Sigmoid colon (tissue), 7 donors: Measurements from ENCODE around the gene METTL26. TPM values are rescaled to one million over a fixed set of nuclear protein-coding genes. Genes with fewer than 3 reads are reported as not detected.

Experiments
- DNase-seq: peaks from one replicate; pipeline ENCODE4 v3.0.0-alpha.2; 2019
- H3K27ac ChIP-seq, 4 donors: fragments of 200-600 bp; sonication (generic); one replicate each; pipeline ENCODE4 v1.5.1; 2016 to 2019; ENCODE audit warnings: mild to moderate bottlenecking in 1 of 4
- H3K27me3 ChIP-seq, 3 donors: fragments of 200-600 bp; sonication (generic); one replicate each; pipeline ENCODE4 v1.5.1; 2019; ENCODE audit warnings: mild to moderate bottlenecking in 1 of 3
- H3K36me3 ChIP-seq, 4 donors: fragments of 200-600 bp; sonication (generic); one replicate each; pipeline ENCODE4 v1.5.1; 2016 to 2019
- H3K4me1 ChIP-seq, 4 donors: fragments of 200-600 bp; sonication (generic); one replicate each; pipeline ENCODE4 v1.5.1; 2017 to 2019
- H3K4me3 ChIP-seq, 4 donors: fragments of 200-600 bp; sonication (generic); one replicate each; pipeline ENCODE4 v1.5.1; 2017 to 2019; ENCODE audit warnings: mild to moderate bottlenecking in 2 of 4, moderate library complexity in 1 of 4
- H3K9me3 ChIP-seq, 4 donors: fragments of 200-600 bp in 3 of 4; sonication (generic) in 3 of 4; one replicate each; pipeline versions ENCODE4 v1.5.1 to v1.6.1; 2013 to 2019
- EP300 ChIP-seq, 4 donors: sonication (generic); formaldehyde crosslinking; IDR thresholded peaks; one replicate each; pipeline ENCODE4 v1.6.1; 2017; ENCODE audit warnings: antibody characterized with exemption in 4 of 4
- POLR2A ChIP-seq, 2 donors: fragments of 450-650 bp; IDR thresholded peaks; one replicate each; pipeline ENCODE4 v1.6.1; 2016; ENCODE audit warnings: antibody characterized with exemption in 2 of 2, mild to moderate bottlenecking in 2 of 2, moderate library complexity in 2 of 2
- POLR2AphosphoS5 ChIP-seq, 4 donors: sonication (generic); formaldehyde crosslinking; IDR thresholded peaks; one replicate each; pipeline ENCODE4 v1.6.1; 2017; ENCODE audit warnings: antibody characterized with exemption in 4 of 4
- WGBS, 2 donors: extraction: QIAGEN DNeasy Blood & Tissue Kit; methylation state at CpG; one replicate each; pipeline ENCODE4 v1.1.7; 2013; 5-methylcytosine and 5-hydroxymethylcytosine counted together
- intact Hi-C: fragments of 100-400 bp; cut with DNase I; formaldehyde crosslinking; loops from one replicate; pipeline ENCODE4 v1.15.1; 2023
- polyA plus RNA-seq, 3 donors: library from polyadenylated mRNA; stranded (reverse); fragments of 200-250 nt; gene quantifications; one replicate each; pipeline ENCODE4 v1.2.3, GENCODE V29; 2013
- total RNA-seq, 4 donors: library from RNA; depleted of rRNA; stranded (reverse); fragments of >200 nt; gene quantifications; one replicate each; pipeline ENCODE4 v1.1.0, GENCODE V29; 2016
- TF ChIP-seq, protein P1 (sequence below), 4 experiments: fragments of 450-650 bp in 3 of 4; fragments of 200-600 bp in 1 of 4; IDR thresholded peaks; one replicate each; pipeline ENCODE4 v1.5.1; 2016 to 2019; ENCODE audit warnings: antibody characterized with exemption in 4 of 4, mild to moderate bottlenecking in 3 of 4, moderate library complexity in 2 of 4
- donor health status: healthy with polysubstance abuse.
- donor health status: Bipolar disorder and iron deficiency.
- donor health status: healthy.

Gene METTL26
- total and polyA plus RNA-seq, 7 donors: 79.5 to 163 (median 132) TPM

- no peaks in the 10 kb centered on the region for H3K27me3 ChIP-seq
- H3K4me1 ChIP-seq: peaks cover 0 to 13% (median 9%) of the 10 kb centered on the region in 4 donors
- 74 to 91% methylated on average over 39 of the region's 39 CpGs for WGBS, 2 donors
- H3K4me3 ChIP-seq: no peak overlapping the region
- DNase-seq: peak; percentile 58
- TF ChIP-seq POLR2A (IDR thresholded peaks at IDR 0.05) (no peak), POLR2AphosphoS5 (IDR thresholded peaks at IDR 0.05) (no peak), EP300 (IDR thresholded peaks at IDR 0.05) (no peak)
- TF ChIP-seq, protein P1, sequence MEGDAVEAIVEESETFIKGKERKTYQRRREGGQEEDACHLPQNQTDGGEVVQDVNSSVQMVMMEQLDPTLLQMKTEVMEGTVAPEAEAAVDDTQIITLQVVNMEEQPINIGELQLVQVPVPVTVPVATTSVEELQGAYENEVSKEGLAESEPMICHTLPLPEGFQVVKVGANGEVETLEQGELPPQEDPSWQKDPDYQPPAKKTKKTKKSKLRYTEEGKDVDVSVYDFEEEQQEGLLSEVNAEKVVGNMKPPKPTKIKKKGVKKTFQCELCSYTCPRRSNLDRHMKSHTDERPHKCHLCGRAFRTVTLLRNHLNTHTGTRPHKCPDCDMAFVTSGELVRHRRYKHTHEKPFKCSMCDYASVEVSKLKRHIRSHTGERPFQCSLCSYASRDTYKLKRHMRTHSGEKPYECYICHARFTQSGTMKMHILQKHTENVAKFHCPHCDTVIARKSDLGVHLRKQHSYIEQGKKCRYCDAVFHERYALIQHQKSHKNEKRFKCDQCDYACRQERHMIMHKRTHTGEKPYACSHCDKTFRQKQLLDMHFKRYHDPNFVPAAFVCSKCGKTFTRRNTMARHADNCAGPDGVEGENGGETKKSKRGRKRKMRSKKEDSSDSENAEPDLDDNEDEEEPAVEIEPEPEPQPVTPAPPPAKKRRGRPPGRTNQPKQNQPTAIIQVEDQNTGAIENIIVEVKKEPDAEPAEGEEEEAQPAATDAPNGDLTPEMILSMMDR (IDR thresholded peaks at IDR 0.05): no peak
- H3K36me3 ChIP-seq: peaks cover 0 to 4% (median 0%) of the 10 kb centered on the region in 4 donors
- no peak overlapping the region for H3K27ac ChIP-seq
- no peaks in the 10 kb centered on the region for H3K9me3 ChIP-seq
- intact Hi-C loops: no loop called here
Observed at GRCh38 chr16:616733-617586, 19.1 kb downstream of the METTL26 start.

DNA sequence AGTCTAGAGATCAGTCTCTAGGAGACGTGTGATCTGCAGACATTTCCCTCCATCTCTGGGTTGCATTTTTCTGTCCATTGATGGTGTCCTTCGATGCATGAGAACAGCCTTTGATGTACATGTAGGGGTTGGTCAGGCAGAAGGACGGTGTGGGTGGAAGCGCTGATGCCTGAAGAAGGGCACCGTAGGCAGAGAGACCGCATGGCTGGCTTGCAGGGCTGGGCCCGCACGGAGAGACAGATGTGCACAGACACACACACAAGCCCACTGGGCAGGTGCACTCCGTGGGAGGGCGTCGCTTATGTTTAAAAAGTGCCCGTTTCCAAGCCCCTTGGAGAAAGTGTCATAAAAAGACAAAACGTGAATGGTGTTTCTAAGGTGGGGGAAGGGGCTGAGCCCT, 21.0 kb downstream of the METTL26 start:
- TF ChIP-seq POLR2A (IDR thresholded peaks at IDR 0.05) (no peak), POLR2AphosphoS5 (IDR thresholded peaks at IDR 0.05) (no peak), EP300 (IDR thresholded peaks at IDR 0.05) (no peak)
- TF ChIP-seq, protein P1 (IDR thresholded peaks at IDR 0.05): no peak
- no peaks in the 10 kb centered on the region for H3K27me3 ChIP-seq
- no peak for DNase-seq
- H3K4me3 ChIP-seq: no peak overlapping the region
- H3K9me3 ChIP-seq: no peaks in the 10 kb centered on the region
- 87 to 92% methylated on average over 13 of the region's 13 CpGs for WGBS, 2 donors
- H3K27ac ChIP-seq: no peak overlapping the region
- peaks cover 0 to 7% (median 6%) of the 10 kb centered on the region in 4 donors for H3K4me1 ChIP-seq
- H3K36me3 ChIP-seq: peaks cover 0 to 4% (median 0%) of the 10 kb centered on the region in 4 donors
- intact Hi-C loops: no loop called here

- no peak overlapping the region for H3K27ac ChIP-seq
Observed at GRCh38 chr16:610513-611381, 25.4 kb downstream of the METTL26 start.

DNA sequence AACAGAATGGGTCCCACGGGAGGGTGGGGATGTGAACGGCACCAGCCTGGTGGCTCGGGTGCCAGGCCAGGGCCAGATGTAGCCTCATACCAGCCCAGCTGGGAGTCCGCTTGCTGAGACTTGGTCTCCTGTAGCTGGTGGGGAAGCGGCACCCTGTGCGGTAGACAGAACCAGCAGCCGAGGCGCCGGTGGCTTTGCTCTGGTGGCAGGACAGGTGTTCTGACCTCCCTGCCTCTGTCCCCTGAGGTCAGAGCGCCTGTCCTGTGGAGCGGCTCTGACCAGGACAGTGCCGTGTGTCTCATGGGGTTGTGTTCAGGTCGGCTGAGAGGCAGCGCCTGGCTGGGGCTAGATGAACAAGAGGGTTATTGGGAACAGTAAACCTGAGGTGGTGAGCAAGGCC, 26.1 kb downstream of the METTL26 start:
- no peak for DNase-seq
- intact Hi-C loops: no loop called here
- H3K4me1 ChIP-seq: peaks cover 0 to 7% (median 6%) of the 10 kb centered on the region in 4 donors
- H3K9me3 ChIP-seq: no peaks in the 10 kb centered on the region
- no peak overlapping the region for H3K27ac ChIP-seq
- H3K36me3 ChIP-seq: no peaks in the 10 kb centered on the region
- no peak overlapping the region for H3K4me3 ChIP-seq
- TF ChIP-seq, protein P1 (IDR thresholded peaks at IDR 0.05): no peak
- TF ChIP-seq POLR2A (IDR thresholded peaks at IDR 0.05) (no peak), POLR2AphosphoS5 (IDR thresholded peaks at IDR 0.05) (no peak), EP300 (IDR thresholded peaks at IDR 0.05) (no peak)
- 76 to 84% methylated on average over 14 of the region's 14 CpGs for WGBS, 2 donors
- no peaks in the 10 kb centered on the region for H3K27me3 ChIP-seq

More at GRCh38 chr16:610513-611381, 25.4 kb downstream of the METTL26 start:
- Histone ChIP-seq H3K27me3 (no peaks in the 10 kb centered on the region), H3K4me3 (no peak overlapping the region), H3K4me1 (peaks cover 0 to 7% (median 6%) of the 10 kb centered on the region in 4 donors), H3K36me3 (no peaks in the 10 kb centered on the region), H3K9me3 (no peaks in the 10 kb centered on the region)
- intact Hi-C loops: no loop called here
- DNase-seq: peak; percentile 72
- WGBS, 2 donors: 31 to 76% methylated on average over 28 of the region's 28 CpGs
- TF ChIP-seq EP300 (IDR thresholded peaks at IDR 0.05) (no peak), POLR2A (IDR thresholded peaks at IDR 0.05) (no peak), POLR2AphosphoS5 (IDR thresholded peaks at IDR 0.05) (no peak)
- TF ChIP-seq, protein P1 (IDR thresholded peaks at IDR 0.05): peak in 3 of 4 experiments; percentile 49 to 72 (median 53)
